ENCODE data around the gene RHOT1.

GRCh38 chr17:32142857-32143526, 690 bp downstream of the RHOT1 start:
- TF ChIP-seq REST (IDR thresholded peaks at IDR 0.05; ENCODE audit: insufficient read depth in 1 of 2, low read depth in 2 of 2, low read length in 2 of 2): no peak
- no peak for TF ChIP-seq POLR2AphosphoS5 (IDR thresholded peaks at IDR 0.05; ENCODE audit: low read depth, low read length)
- TF ChIP-seq TAF1 (IDR thresholded peaks at IDR 0.05; ENCODE audit: borderline replicate concordance, insufficient read depth, low read length): no peak
- no peak for TF ChIP-seq SIN3A (IDR thresholded peaks at IDR 0.05; ENCODE audit: borderline replicate concordance, insufficient read depth, low read length)
- no peak for TF ChIP-seq FOXP2 (optimal IDR thresholded peaks at IDR 0.05; ENCODE audit: borderline replicate concordance, extremely low read depth, extremely low read length, insufficient read depth)

Data from PFSK-1 (cell line).